ENCODE results near the gene MFSD2A.
"Not testable (repeated sequence)": the region's sequence is repeated elsewhere in the genome, so short reads cannot be mapped to it uniquely, and the experiment has no call there.

The MFSD2A gene

GRCh38 chr1:40003156-40004093, 48.5 kb downstream of the MFSD2A start:
- Histone ChIP-seq H2AFZ (ENCODE audit: low read length, unreplicated experiment) (no peak overlapping the region), H3K4me1 (ENCODE audit: control insufficient read depth, insufficient read depth, low read length, unreplicated experiment) (no peaks in the 10 kb centered on the region), H3K27me3 (ENCODE audit: insufficient read depth, low read length) (peaks cover 6% of the 10 kb centered on the region; the same call in 1 of the 2 replicates), H3K79me2 (ENCODE audit: control insufficient read depth, insufficient read depth, low read length, unreplicated experiment) (no peaks in the 10 kb centered on the region), H3K4me3 (ENCODE audit: low read depth, low read length) (no peak overlapping the region), H3K27ac (ENCODE audit: low read depth, low read length) (no peak overlapping the region), H3K36me3 (ENCODE audit: insufficient read depth, low read length) (no peaks in the 10 kb centered on the region)

GRCh38 chr1:40004857-40005256, 49.9 kb downstream of the MFSD2A start:
- no peaks in the 10 kb centered on the region for H3K4me1 ChIP-seq (ENCODE audit: control insufficient read depth, insufficient read depth, low read length, unreplicated experiment)
- H3K27me3 ChIP-seq (ENCODE audit: insufficient read depth, low read length): peaks cover 6% of the 10 kb centered on the region; the same call in 1 of the 2 replicates
- H3K79me2 ChIP-seq (ENCODE audit: control insufficient read depth, insufficient read depth, low read length, unreplicated experiment): no peaks in the 10 kb centered on the region
- no peaks in the 10 kb centered on the region for H3K36me3 ChIP-seq (ENCODE audit: insufficient read depth, low read length)
- H3K27ac ChIP-seq (ENCODE audit: low read depth, low read length): no peak overlapping the region
- H2AFZ ChIP-seq (ENCODE audit: low read length, unreplicated experiment): no peak overlapping the region
- H3K4me3 ChIP-seq (ENCODE audit: low read depth, low read length): no peak overlapping the region

GRCh38 chr1:40007481-40008034, 52.6 kb downstream of the MFSD2A start:
- H2AFZ ChIP-seq (ENCODE audit: low read length, unreplicated experiment); H3K4me3 ChIP-seq (ENCODE audit: low read depth, low read length): not testable (repeated sequence)

DNA sequence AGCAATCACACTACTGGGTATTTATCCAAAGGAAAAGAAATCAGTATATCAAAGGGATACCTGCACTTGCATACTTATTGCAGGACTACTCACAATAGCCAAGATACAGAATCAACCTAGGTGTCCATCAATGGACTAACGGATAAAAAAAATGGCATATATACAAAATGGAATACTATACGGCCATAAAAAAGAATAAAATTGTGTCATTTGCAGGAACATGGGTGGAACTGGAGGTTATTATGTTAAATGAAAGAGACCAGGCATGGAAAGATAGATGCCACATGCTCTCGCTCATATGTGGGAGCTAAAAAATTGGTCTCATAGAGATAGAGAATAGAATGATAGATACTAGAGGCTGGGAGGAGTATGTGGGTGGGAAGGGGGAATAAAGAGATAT, 56.3 kb downstream of the MFSD2A start:
- no peaks in the 10 kb centered on the region for H3K36me3 ChIP-seq (ENCODE audit: insufficient read depth, low read length)
- peaks cover under 1% of the 10 kb centered on the region; the same call in 1 of the 2 replicates for H3K27me3 ChIP-seq (ENCODE audit: insufficient read depth, low read length)
- no peak overlapping the region for H3K4me3 ChIP-seq (ENCODE audit: low read depth, low read length)
- H3K79me2 ChIP-seq (ENCODE audit: control insufficient read depth, insufficient read depth, low read length, unreplicated experiment): no peaks in the 10 kb centered on the region
- H3K27ac ChIP-seq (ENCODE audit: low read depth, low read length): no peak overlapping the region
- no peak overlapping the region for H2AFZ ChIP-seq (ENCODE audit: low read length, unreplicated experiment)
- peaks cover 19% of the 10 kb centered on the region for H3K4me1 ChIP-seq (ENCODE audit: control insufficient read depth, insufficient read depth, low read length, unreplicated experiment)

More at GRCh38 chr1:40007481-40008034, 52.6 kb downstream of the MFSD2A start:
- H3K4me1 ChIP-seq (ENCODE audit: control insufficient read depth, insufficient read depth, low read length, unreplicated experiment); H3K27ac ChIP-seq (ENCODE audit: low read depth, low read length); H3K27me3 ChIP-seq (ENCODE audit: insufficient read depth, low read length); H3K79me2 ChIP-seq (ENCODE audit: control insufficient read depth, insufficient read depth, low read length, unreplicated experiment); H3K36me3 ChIP-seq (ENCODE audit: insufficient read depth, low read length): not testable (repeated sequence)

- Histone ChIP-seq H3K79me2 (ENCODE audit: control insufficient read depth, insufficient read depth, low read length, unreplicated experiment) (no peaks in the 10 kb centered on the region), H3K27ac (ENCODE audit: low read depth, low read length) (peak overlapping the region; percentile 93), H3K4me3 (ENCODE audit: low read depth, low read length) (no peak overlapping the region), H3K27me3 (ENCODE audit: insufficient read depth, low read length) (no peaks in the 10 kb centered on the region), H2AFZ (ENCODE audit: low read length, unreplicated experiment) (no peak overlapping the region), H3K4me1 (ENCODE audit: control insufficient read depth, insufficient read depth, low read length, unreplicated experiment) (peaks cover 19% of the 10 kb centered on the region), H3K36me3 (ENCODE audit: insufficient read depth, low read length) (no peaks in the 10 kb centered on the region)
Measured at GRCh38 chr1:40014253-40014706, 59.3 kb downstream of the MFSD2A start.

- peaks cover 19% of the 10 kb centered on the region for H3K4me1 ChIP-seq (ENCODE audit: control insufficient read depth, insufficient read depth, low read length, unreplicated experiment)
- peak overlapping the region; percentile 93 for H3K27ac ChIP-seq (ENCODE audit: low read depth, low read length)
- H3K4me3 ChIP-seq (ENCODE audit: low read depth, low read length): no peak overlapping the region
- H2AFZ ChIP-seq (ENCODE audit: low read length, unreplicated experiment): peak overlapping the region; percentile 95
- H3K27me3 ChIP-seq (ENCODE audit: insufficient read depth, low read length): no peaks in the 10 kb centered on the region
- H3K79me2 ChIP-seq (ENCODE audit: control insufficient read depth, insufficient read depth, low read length, unreplicated experiment): no peaks in the 10 kb centered on the region
- H3K36me3 ChIP-seq (ENCODE audit: insufficient read depth, low read length): no peaks in the 10 kb centered on the region
Measured at GRCh38 chr1:40014812-40015594, 60.1 kb downstream of the MFSD2A start.

DNA sequence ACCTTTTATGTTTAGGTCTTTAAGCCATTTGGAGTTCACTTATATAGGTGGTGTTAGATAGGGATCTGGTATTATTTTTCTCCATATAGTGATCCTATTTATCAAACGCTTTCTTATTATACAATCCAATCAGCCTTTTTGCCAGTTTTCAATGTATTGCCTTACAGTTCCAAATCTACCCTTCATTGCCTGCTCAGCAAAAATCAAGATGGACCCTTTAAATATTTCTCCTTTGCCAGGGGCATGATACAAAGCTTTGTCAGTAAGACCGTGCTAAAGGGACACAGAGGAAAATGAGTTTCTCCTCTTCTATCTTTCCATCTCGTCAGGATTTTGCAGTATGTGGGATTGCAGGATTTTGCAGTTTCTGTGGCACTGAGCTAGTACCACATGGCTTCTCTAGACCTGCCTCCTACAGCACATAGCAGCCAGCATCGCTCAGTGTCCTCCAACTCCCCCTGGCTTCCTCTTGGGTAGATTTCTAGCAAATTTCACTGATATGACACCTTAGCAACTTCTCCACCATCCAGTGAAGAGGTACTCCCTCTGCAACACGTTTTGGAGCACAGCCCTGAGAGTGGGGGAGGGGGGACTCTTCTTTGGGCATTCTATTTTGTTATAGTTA, 63.1 kb downstream of the MFSD2A start:
- no peaks in the 10 kb centered on the region for H3K79me2 ChIP-seq (ENCODE audit: control insufficient read depth, insufficient read depth, low read length, unreplicated experiment)

More for the DNA sequence above, 63.1 kb downstream of the MFSD2A start:
- Histone ChIP-seq H2AFZ (ENCODE audit: low read length, unreplicated experiment) (no peak overlapping the region), H3K27me3 (ENCODE audit: insufficient read depth, low read length) (no peaks in the 10 kb centered on the region), H3K36me3 (ENCODE audit: insufficient read depth, low read length) (no peaks in the 10 kb centered on the region), H3K4me1 (ENCODE audit: control insufficient read depth, insufficient read depth, low read length, unreplicated experiment) (peaks cover 19% of the 10 kb centered on the region), H3K27ac (ENCODE audit: low read depth, low read length) (no peak overlapping the region), H3K4me3 (ENCODE audit: low read depth, low read length) (no peak overlapping the region)
